Activated T-helper 17 cell treated with anti-CD3 and anti-CD28 coated beads, Interleukin-2, amount 50 U/mL, for 72 hours (primary cell): ENCODE data around the gene AMZ2. TPM values are rescaled to one million over a fixed set of nuclear protein-coding genes. Genes with fewer than 3 reads are reported as not detected.
"Not testable (repeated sequence)": the region's sequence is repeated elsewhere in the genome, so short reads cannot be mapped to it uniquely, and the experiment has no call there.

Experiments used
- ATAC-seq: fragments of 150-1000 bp; cut with Tn5 transposase; replicated peaks from 2 replicates; pipeline ENCODE4 v1.10.0; 2021; ENCODE audit warnings: mild to moderate bottlenecking, moderate library complexity
- H3K27ac Mint-ChIP-seq: one replicate; pipeline ENCODE4 v1.8.0; 2022; ENCODE audit warnings: mixed read lengths
- H3K27me3 Mint-ChIP-seq: one replicate; pipeline ENCODE4 v1.8.0; 2022; ENCODE audit warnings: mixed read lengths
- H3K36me3 Mint-ChIP-seq: one replicate; pipeline ENCODE4 v1.8.0; 2022; ENCODE audit warnings: low read depth, mild to moderate bottlenecking, mixed read lengths
- H3K4me1 Mint-ChIP-seq: one replicate; pipeline ENCODE4 v1.8.0; 2022; ENCODE audit warnings: mixed read lengths
- H3K4me3 Mint-ChIP-seq: one replicate; pipeline ENCODE4 v1.8.0; 2022; ENCODE audit warnings: mild to moderate bottlenecking, mixed read lengths
- H3K9me3 Mint-ChIP-seq: one replicate; pipeline ENCODE4 v1.8.0; 2022; ENCODE audit warnings: mixed read lengths
- total RNA-seq, 2 donors: library from RNA; stranded (reverse); gene quantifications; one replicate each; pipeline ENCODE4 v1.2.3, GENCODE V29; 2022

The AMZ2 gene, protein sequence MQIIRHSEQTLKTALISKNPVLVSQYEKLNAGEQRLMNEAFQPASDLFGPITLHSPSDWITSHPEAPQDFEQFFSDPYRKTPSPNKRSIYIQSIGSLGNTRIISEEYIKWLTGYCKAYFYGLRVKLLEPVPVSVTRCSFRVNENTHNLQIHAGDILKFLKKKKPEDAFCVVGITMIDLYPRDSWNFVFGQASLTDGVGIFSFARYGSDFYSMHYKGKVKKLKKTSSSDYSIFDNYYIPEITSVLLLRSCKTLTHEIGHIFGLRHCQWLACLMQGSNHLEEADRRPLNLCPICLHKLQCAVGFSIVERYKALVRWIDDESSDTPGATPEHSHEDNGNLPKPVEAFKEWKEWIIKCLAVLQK
- 100 to 1,000 TPM; 100 to 112 TPM for total RNA-seq

GRCh38 chr17:68247445-68248198, at the start of gene AMZ2:
TSS of gene AMZ2 (plus strand) at chr17:68248043. CDS start at chr17:68250188, 2,145 bp downstream.
- peak; percentile 85 for ATAC-seq
- peaks cover 6% of the 10 kb centered on the region for H3K4me1 Mint-ChIP-seq
- H3K27ac Mint-ChIP-seq: peak within 1 kb of the TSS; percentile 98
- H3K4me3 Mint-ChIP-seq: peak within 1 kb of the TSS; percentile 91
- no peaks in the 10 kb centered on the region for H3K27me3 Mint-ChIP-seq
- H3K36me3 Mint-ChIP-seq: peaks cover 54% of the 10 kb centered on the region
- no peaks in the 10 kb centered on the region for H3K9me3 Mint-ChIP-seq

- Mint-ChIP-seq H3K27me3 (peaks cover 5% of the 10 kb centered on the region), H3K9me3 (no peaks in the 10 kb centered on the region), H3K4me3 (peak overlapping the region; percentile 88), H3K27ac (no peak overlapping the region), H3K36me3 (no peaks in the 10 kb centered on the region), H3K4me1 (peaks cover 8% of the 10 kb centered on the region)
- ATAC-seq: peak; percentile 58
These were observed 48.7 kb upstream of the AMZ2 start for GRCh38 chr17:68198931-68199836.

GRCh38 chr17:68199837-68200688, 47.8 kb upstream of the AMZ2 start:
- H3K36me3 Mint-ChIP-seq: no peaks in the 10 kb centered on the region
- H3K27me3 Mint-ChIP-seq: peaks cover 5% of the 10 kb centered on the region
- H3K9me3 Mint-ChIP-seq: no peaks in the 10 kb centered on the region
- peaks cover 8% of the 10 kb centered on the region for H3K4me1 Mint-ChIP-seq
- H3K4me3 Mint-ChIP-seq: peak overlapping the region; percentile 88
- ATAC-seq: peak; percentile 23
- H3K27ac Mint-ChIP-seq: peak overlapping the region; percentile 41

DNA sequence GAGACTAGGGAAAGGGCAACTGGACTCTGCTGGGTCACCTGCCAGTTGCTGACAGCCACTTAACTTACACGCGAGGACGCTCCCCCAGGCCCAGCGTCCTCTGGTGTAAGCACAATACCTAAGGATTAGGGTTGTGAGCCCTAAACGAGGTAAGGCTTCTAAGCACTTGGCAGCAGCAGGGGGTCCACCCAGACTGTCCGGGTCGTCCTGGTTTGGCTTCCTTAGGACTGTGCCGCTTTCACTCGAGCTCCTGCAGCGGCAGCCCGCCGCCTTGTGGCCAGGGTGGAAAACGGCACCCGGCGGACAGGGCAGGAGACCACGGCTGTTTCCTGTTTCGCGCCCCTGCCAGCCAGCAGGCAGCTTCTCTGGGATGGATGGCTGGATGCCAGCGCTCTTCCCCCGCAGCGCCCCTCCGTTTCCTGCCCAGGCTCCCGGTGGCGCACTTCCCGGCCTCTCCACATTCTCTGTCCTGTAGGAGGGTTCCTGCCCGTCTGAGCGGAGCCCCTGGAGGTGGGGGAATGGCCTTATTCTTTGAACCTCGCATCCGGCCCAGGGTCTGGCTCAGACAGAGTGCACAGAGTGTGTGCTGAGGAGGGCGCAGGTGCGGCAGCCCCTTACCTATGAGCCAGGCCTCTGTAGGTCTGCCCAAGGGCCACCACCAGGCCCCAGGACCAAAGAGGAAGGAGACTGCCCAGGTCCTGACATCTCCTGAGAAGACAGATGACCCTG, 47.0 kb upstream of the AMZ2 start:
- Mint-ChIP-seq H3K36me3 (no peaks in the 10 kb centered on the region), H3K9me3 (no peaks in the 10 kb centered on the region), H3K27ac (no peak overlapping the region), H3K4me1 (peaks cover 8% of the 10 kb centered on the region), H3K27me3 (peaks cover 5% of the 10 kb centered on the region), H3K4me3 (peak overlapping the region; percentile 88)
- peak; percentile 33 for ATAC-seq

- H3K4me3 Mint-ChIP-seq: peak overlapping the region; percentile 88
These were observed 46.4 kb upstream of the AMZ2 start for GRCh38 chr17:68201418-68201771.

GRCh38 chr17:68202321-68202720, 45.5 kb upstream of the AMZ2 start:
- not testable (repeated sequence) for ATAC-seq, H3K9me3 Mint-ChIP-seq, H3K27me3 Mint-ChIP-seq, H3K4me3 Mint-ChIP-seq, H3K27ac Mint-ChIP-seq
- Mint-ChIP-seq H3K4me1 (peaks cover 13% of the 10 kb centered on the region), H3K36me3 (peaks cover 11% of the 10 kb centered on the region)

More at GRCh38 chr17:68201418-68201771, 46.4 kb upstream of the AMZ2 start:
- not testable (repeated sequence) for H3K27ac Mint-ChIP-seq, H3K36me3 Mint-ChIP-seq, ATAC-seq, H3K4me1 Mint-ChIP-seq, H3K27me3 Mint-ChIP-seq, H3K9me3 Mint-ChIP-seq

GRCh38 chr17:68204736-68205135, 43.1 kb upstream of the AMZ2 start:
- no peak overlapping the region for H3K27ac Mint-ChIP-seq
- no peaks in the 10 kb centered on the region for H3K9me3 Mint-ChIP-seq
- peak overlapping the region; percentile 96 for H3K4me3 Mint-ChIP-seq
- peak; percentile 22 for ATAC-seq
- H3K36me3 Mint-ChIP-seq: peaks cover 27% of the 10 kb centered on the region
- H3K4me1 Mint-ChIP-seq: peaks cover 13% of the 10 kb centered on the region
- H3K27me3 Mint-ChIP-seq: peaks cover 3% of the 10 kb centered on the region

DNA sequence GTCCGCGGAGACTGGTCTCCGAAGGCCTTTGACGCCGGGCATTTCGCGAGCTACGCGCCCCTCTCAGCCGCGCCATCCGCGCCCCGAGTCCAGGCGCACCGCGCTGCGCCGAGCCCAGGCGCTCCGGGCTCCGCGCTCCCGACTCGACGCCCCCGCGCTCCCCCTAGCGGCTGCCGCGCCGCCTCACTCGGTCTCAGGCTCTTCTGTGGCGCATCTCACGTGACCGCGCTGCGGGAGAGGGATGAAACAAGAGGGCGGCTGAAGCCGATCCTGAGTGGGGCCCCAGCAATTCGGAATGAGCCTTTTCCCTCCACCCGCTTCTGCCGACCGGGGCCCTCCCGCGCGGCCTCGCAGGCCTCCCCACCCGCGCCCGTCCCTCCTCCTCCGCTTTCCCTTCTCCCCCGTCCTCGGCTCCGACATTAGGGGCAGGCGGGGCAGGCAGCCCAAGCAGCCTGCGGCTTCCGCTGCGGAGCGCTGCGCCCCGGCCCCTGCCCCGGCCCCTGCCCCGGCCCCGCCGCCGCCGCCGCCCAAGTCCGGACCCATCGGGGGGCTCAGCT, 42.5 kb upstream of the AMZ2 start:
- H3K9me3 Mint-ChIP-seq: no peaks in the 10 kb centered on the region
- peak overlapping the region; percentile 96 for H3K4me3 Mint-ChIP-seq
- H3K27ac Mint-ChIP-seq: no peak overlapping the region
- H3K36me3 Mint-ChIP-seq: peaks cover 33% of the 10 kb centered on the region
- peaks cover 11% of the 10 kb centered on the region for H3K4me1 Mint-ChIP-seq
- peak; percentile 89 for ATAC-seq
- H3K27me3 Mint-ChIP-seq: no peaks in the 10 kb centered on the region

- Mint-ChIP-seq H3K36me3 (peaks cover 40% of the 10 kb centered on the region), H3K27ac (peak overlapping the region; percentile 92), H3K9me3 (no peaks in the 10 kb centered on the region), H3K4me1 (peaks cover 11% of the 10 kb centered on the region), H3K4me3 (peak overlapping the region; percentile 96), H3K27me3 (no peaks in the 10 kb centered on the region)
- peak; percentile 35 for ATAC-seq
These were observed 41.8 kb upstream of the AMZ2 start for GRCh38 chr17:68205808-68206720.

GRCh38 chr17:68207651-68208253, 40.1 kb upstream of the AMZ2 start:
- H3K4me1 Mint-ChIP-seq: peaks cover 11% of the 10 kb centered on the region
- H3K9me3 Mint-ChIP-seq: no peaks in the 10 kb centered on the region
- H3K27ac Mint-ChIP-seq: no peak overlapping the region
- H3K27me3 Mint-ChIP-seq: no peaks in the 10 kb centered on the region
- ATAC-seq: no peak
- peaks cover 45% of the 10 kb centered on the region for H3K36me3 Mint-ChIP-seq
- H3K4me3 Mint-ChIP-seq: peak overlapping the region; percentile 96

- not testable (repeated sequence) for H3K9me3 Mint-ChIP-seq, H3K27ac Mint-ChIP-seq, H3K27me3 Mint-ChIP-seq, H3K4me3 Mint-ChIP-seq, ATAC-seq
- peaks cover 18% of the 10 kb centered on the region for H3K4me1 Mint-ChIP-seq
- H3K36me3 Mint-ChIP-seq: peaks cover 54% of the 10 kb centered on the region
These were observed 39.2 kb upstream of the AMZ2 start for GRCh38 chr17:68208651-68209050.
